NCI-H128 (cell line): ENCODE data around the gene SLCO2B1.

ENCODE experiments used
- DNase-seq: peaks from one replicate; lab custom pipeline; 2025; ENCODE audit not compliant: unreplicated experiment; lab: John Stamatoyannopoulos, UW

SLCO2B1 gene

DNA sequence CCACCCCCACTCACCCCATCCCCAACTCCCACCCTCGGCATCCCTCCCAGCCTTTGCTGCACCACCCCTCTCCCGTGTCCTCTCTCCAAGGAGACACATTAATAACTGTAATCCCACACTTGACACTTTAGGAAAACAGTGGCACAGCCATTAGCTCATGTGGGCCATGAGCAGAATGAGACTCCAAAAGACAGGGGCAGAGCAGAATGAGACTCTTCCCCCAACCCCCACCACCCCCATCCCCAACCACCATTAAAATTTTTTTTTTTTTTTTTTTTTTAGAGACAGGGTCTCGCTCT lies 6.2 kb upstream of the SLCO2B1 start:
- DNase-seq, result no peak

DNA sequence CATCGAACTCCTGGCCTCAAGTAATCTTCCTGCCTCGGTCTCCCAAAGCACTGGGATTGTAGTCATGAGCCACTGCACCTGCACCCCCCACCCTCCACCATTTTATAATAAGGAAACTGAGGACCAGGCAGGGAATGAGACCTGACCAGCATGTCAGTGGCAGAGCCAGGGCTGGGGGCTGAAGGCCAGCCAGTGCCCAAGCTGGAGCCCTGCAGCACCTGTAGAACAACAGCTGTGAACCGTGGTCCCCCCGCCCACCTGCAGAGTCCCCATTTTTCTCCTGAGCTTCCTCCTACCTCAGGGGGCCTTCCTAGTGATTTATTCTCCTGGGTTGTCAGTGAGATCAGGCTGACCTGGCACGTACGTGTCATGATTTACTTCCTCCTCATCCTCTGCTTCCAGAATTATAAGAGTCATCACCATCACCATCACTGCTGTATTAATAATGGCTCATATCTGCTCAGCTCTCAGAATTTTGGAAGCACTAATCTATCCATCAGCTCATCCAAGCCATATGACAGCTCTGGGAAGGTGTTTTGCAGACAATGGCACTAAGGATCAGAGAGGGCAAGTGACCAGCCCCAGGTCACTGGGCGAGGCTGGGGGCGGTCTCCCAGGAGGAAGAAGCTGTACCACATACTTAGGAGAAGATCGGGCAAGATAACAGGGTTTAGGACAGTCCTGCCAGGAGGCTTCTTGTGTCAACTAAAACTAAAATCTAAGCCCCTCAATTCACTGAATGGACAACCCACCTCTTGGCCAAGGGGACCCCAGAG lies 5.5 kb upstream of the SLCO2B1 start:
- no peak for DNase-seq

DNA sequence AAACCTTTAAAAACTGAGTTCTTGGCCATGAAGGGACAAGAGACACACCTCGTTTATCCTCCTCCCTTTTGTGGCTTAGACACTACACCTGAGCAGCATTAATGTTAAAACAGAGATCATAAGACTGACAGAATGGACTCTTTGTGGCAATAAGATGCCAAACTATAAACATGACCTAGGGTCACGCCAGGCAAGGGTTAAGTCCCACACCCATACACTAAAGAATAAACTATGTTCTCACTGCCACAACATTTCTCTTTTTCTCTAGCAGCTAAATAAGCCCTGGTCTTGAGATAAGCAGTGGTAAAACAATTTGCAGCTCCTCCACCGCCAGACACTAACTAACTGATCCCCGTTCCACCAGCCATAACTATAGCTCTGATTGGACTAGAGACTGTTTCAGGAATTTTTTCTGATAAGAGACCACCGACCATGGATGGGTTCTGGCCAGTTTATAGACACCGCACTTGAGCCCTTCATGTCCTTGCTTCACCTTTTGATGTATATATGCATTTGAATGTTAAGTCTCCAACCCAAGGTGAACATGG lies 4.9 kb upstream of the SLCO2B1 start:
- no peak for DNase-seq

DNA sequence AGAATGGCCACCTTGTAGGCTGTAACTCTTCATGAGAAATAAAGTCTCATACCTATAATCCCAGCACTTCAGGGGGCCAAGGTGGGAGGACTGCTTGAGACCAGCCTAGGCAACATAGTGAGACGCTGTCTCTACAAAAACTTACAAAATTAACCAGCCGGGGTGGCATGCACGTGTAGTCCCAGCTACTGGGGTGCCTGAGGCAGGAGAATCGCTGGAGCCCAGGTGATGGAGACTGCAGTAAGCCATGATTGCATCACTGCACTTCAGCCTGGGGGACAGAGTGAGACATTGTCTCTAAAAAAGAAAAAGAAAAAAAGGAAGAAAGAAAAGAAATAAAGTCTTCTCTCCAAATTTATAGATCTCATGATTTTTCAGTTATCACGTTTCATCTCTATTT lies 4.2 kb upstream of the SLCO2B1 start:
- DNase-seq, result no peak

DNA sequence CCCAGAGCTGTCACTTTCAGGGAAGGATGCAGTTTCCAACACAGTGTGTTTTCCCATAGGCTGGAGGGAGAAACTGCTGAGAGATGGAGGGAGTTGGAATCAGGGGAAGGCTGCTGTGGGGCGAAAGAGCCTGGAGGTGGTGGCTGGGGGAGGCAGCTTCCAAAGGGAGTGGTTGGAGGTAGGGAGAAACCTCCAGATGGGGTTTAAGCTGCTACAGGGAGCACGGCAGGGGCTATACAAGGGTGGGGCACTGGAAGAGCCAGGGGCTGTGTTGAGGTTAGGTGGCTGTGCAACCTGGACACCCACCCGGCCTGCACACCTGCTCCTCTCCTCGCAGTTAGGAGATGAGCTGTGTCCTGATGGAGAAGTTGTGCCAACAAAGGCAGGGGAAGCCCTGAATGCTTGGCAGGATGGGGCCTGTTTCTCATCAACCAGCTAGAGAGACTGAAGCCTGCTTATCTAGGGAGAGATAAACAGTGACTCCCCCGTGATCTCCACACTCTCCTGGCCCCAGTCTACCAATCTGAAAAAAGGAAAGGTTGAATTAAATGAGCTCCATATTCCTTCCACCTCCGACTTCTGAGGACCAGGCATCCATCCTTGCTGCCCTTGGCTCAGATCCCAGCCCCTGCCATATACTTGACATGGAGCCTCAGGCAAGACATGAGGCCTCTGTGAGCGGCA lies 3.6 kb upstream of the SLCO2B1 start:
- no peak for DNase-seq

DNA sequence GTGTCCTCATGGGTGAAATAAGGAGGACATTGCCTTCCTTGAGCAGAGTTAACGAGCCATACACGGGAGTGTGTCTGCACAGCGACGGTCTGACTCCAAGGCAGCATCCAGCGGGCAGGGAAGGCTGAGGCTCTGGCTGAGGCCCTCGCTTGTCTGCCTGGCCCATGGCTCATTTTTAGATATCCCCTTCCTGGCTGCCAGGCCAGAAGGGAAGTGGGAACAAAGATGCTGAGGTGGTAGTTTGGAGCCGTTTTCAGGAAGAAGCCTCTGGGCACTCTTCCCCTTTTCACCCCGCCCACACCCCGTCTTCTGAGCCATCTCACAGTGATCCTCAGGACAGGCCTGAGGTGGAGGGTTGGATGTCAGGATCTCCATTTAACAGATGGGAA lies 3.0 kb upstream of the SLCO2B1 start:
- DNase-seq, result no peak

DNA sequence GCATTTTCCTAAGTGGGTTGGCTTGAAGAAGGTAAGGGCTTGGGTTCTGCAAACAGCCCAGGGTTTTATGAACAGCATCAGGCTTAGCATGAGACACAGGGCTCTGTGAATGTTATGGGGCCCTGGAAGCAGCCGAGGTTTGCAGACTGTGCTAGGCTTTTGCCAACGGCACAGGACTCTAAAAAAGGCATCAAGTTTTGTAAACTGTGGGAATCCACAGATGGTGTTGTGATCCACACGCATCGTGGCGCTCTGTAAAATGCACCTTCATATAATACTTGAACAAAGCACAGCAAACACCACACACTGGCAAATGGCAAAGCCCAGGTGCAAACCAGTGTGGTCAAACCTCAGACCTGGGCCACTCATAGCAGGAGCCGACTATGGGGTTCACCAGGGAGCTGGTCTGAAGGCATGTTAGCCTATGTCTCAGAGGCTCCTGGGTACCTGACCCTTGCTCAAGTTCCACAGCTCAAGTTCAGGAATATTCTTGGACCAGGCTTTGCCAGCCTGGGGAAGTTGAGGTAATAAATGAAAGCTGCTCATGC lies 2.4 kb upstream of the SLCO2B1 start:
- DNase-seq, result no peak

DNA sequence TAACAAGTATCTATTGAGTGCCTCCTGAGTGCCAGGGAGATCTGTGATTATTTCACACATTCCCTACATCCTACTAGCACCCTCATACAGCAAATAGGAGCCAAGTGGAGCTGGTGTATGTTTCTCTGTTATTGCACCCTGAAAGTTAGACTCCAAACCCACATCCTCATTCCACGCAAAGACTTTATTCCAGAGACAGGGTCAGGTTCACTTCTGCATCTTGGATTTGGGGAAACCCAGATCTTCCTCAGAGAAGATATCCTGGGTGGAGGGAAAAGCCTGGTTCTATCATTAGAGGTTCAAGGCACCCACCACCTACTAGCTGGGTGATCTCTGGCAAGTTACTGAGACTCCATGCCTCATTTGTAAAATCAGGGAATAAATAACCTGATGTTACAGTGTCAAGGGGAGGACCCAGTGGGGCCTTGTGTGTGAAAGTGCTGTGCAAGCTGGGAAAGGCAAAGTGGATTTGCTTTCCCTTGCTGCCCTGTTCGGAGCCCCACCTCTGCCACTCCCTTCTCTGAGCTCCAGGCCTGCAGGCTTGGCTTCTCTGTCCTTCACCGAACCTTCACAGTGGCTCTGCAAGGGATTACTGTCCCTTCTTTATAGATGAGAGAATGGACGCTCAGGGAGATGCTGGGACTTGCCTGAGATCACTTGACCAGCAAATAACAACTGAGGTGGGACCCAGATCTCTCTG lies 991 bp upstream of the SLCO2B1 start:
- DNase-seq, result no peak

DNA sequence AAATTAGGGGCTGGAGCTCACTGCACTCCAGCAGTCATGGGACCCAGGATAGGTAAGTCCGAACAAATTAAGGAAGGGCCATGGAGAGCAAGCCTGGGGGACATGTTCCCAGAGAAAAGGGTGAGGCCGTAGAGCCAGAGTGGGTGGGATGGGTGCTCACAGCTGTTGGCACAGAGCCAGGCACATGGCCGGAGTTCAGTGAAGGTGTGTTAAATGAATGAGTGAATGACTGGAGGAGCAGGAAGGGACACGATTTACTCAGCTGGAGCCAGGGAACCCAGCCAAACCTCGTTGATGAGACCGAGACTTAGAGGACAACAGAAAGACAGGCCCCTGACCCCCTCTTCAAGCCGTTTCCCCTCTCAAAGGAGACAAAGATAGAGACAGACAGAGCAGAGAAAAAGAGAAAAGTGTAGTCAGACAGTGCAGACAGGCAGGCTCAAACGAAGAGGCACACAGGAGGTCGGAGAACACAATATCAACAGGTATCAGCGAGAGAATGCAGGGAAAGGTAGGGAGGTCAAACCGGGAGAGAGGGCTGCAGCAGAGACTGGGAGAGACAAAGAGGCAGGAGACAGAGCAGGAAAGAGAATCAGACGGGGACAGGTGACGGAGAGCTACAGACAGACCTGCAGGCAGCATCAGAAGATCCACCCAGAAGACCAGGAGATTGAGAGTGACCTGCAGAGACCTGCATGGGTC lies 590 bp downstream of the SLCO2B1 start:
- DNase-seq, result no peak

DNA sequence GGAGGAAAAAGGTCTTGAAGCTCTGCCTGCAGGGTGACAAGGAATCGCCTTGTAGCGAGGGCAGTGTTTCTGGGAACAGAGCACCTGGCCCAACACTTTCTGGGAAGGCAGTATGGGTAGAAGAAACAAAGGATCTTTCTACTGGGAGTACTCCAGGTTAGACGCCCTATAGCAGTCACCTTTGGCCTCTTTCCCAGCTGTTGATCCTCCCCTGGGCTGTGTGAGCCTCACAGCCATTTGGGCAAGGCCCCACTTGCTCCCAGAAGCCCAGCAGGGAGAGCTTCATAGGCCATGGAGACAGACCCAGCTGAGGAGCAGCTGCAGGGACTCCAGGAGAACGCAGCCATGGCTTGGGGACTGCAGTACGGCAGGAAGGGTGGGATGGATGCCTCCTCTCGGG lies 1.2 kb downstream of the SLCO2B1 start:
- DNase-seq, result no peak

DNA sequence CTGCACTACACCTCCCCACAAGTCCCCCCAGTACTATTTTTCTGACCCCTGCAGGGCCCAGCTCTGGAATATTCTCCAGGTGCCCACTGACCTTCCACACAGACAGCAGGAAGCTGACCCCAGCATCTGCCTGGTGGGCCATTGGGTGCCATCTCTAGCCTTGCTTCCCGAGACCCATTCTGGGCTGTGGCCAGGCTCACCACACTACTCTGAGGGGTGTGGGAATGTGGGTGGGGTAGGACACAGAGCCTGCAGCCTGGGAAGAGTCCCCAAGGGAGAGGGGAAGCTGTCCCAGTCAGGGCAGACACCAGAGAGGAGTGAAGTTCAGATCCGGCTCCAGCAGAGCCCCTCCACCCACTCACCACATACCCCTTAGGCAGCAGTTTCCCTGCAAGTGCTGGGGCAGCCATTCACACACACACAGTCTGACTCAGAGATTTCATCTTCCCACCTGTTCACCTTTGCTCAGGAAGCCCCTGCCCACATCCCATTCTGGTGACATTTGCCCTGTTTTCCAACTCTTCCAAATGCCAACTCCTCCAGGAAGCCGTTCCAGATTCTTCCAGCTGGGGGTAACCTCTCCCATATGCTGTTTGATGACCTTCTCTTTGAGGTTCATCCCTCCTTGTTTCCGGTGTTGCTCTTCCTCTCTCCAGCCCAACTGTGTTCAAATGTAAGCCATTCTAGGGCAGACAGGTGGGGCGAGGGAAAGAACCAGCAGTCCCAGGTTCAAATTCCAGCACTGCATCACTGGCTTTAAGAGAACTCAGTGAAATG lies 1.9 kb downstream of the SLCO2B1 start:
- DNase-seq, result no peak

DNA sequence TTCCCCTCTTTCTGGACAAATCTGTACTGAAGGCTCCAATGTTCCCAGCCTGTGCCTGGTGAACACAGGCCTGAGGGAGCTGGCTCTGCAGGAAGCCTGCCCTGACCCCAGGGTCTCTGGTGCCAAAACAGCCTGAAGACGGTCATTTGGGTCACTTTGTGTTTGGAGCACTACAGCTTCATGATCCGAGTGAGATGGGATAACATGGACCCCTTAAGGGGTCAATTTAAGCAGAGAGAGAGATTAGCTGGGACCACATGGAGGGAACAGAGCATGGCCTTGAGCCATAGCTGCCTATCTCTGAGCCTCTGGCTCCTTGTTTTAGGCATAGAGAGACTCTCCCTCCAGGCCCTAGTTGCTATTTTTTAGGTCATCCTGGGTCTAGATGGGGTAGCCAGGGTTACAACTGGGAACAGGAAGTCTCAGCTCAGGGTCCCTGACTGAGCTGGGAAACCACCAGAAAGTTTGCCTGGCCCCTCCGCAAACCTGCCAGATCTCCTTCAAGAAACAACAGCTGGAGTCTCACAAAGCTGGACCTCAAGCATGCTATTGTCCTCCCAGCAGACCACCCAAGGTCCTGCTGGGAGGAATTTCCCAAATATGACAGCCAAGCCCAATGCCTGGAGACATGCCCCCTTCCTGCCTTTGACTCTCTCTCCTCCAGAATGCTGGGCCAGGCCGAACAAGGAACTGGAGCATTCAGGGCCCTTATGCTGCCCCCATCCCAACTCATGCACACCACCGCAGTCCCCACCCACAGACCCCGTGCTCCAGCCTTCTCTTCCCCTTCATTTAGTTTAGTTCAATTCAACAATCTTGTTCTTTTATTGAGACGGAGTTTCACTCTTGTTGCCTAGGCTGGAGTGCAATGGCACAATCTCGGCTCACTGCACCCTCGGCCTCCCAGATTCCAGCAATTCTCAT lies 4.0 kb downstream of the SLCO2B1 start:
- DNase-seq, result no peak

DNA sequence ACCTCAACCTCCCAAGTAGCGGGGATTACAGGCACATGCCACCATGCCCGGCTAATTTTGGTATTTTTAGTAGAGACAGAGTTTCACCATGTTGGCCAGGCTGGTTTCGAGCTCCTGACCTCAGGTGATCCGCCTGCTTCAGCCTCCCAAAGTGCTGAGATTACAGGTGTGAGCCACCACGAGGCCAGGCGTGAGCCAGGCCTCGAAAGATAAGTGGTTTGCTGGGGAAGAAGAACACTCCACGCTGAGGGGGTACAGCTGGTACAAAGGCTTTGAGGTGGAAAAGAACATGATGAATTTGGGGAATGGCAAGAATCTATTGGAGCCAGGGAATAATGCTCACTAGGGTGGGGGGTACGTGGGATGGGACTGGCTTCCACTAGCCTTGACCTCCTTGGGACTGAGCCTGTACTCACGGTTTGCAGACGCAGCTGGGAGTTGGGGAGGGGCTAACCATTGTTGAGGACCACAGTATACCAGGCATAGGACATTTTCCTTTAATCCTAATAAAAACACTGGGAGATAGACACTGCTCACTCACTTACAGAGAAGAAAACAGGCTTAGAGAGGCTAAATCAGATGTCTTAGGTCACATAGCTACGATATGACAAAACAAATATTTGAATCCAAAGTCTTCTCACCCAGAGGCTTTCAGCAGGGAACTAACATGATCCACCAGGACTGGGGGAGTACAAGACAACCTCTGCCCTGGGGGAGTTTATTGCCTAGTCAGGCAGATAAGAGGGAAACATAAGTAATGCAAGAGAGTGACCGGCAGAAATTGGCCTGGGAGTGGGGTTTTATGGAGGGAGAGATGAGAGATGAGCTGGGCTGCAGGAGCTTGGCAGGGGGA lies 4.9 kb downstream of the SLCO2B1 start:
- DNase-seq, result no peak

DNA sequence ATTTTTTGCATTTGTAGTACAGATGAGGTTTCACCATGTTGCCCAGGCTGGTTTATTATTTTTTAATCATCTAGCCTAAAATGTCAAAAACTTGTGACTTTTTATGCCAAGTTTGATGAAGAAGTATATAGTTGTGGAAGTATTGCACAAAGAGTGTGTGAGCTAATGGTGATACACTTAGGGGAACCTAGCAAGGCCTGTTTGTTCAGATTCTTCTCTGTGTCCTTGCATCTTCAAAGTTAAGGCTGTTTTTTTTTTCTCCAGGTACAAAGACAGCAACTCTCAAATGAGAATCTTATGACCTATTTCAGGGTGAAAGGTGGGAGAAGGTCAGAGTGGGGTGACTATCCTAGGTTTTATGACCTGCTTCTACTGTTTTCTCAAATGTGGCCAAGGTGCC lies 7.3 kb downstream of the SLCO2B1 start:
- no peak for DNase-seq

DNA sequence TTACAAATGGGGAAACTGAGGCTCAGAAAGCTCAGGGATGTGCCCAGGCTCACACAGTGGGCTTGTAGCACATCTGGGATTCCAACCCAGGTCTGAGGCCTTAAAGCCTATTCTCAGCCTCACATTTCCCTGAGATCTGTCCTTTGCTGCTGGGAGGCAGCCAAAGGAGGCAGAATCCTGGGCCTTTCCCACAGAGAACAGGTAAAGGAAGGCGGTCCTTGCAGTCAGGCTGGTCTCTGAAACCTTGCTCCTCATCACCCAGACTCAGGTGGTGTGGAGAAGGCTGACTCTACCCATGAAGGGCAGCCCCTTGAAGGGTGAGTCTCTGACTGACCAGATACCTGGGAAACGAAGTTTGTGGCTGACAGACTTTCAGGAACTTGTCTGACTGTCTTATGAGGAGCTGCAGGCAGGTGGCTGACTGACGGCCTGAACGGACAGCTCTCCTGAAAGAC lies 7.8 kb downstream of the SLCO2B1 start:
- DNase-seq, result no peak

DNA sequence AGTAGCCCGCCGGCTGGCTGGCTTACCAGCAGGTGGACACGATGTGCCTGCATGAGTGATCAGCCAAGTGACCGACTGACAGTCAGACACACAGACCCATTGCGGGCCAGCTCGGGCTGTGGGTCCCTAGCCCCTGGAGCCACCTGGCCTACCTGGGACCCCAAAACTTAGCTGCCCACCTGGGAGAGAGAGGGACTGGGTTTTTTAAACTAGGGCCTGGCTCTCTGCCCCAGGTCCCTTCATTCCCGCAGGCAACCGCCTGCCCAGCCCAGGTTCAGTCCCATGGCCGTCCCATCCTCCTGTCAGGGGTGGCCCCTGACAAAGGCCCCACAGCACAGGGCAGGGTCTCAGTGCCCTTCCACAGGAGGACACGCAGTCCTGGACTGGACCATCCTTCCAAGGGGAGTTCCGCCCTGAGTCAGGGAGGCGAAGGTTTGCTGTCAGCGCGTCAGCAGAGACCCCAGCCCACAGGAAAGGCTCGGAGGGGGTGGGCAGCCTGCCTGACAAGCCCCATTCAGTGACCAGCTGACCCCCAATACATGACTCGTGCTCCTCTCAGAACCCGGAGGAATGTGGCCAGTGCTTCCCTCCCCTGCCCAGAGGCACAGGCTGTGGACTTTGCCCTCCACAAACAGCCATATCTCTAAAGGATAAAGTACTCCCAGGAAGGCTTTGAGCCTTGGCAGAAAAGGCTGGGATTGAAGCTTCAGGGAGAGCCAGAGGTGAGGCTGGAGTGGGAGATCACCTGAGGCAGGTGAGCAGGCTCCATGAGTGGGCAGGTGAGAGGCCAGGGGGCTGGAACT lies 8.4 kb downstream of the SLCO2B1 start:
- DNase-seq, result no peak

DNA sequence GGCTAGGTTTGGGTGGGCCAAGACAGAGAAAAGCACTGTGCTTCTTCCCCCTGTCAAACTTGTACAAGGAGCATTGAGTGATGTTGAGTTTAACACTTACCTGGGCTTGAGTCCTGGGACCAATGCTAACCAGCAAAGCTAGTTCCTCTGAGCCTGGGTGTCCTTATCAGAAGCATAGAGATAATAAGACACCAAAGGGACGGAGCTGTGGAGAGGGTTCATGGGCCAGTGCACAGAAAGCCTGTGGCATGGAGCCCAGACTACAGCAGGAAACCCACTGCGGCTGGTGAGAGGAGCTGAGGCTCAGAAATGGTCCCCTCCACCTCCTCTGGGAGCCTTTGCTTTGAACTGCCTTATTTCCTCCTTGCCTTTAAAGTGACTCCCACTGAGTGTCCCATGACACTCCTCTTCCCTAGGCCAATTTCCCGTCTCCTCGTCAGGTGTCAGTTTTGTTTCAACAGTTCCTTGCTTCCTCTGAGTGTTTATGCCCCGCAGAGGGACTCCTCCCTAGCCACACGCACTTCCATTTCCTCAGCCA lies 9.4 kb downstream of the SLCO2B1 start:
- no peak for DNase-seq
